ENCODE results near the gene KIF2A. TPM values are rescaled to one million over a fixed set of nuclear protein-coding genes. Genes with fewer than 3 reads are reported as not detected.

The KIF2A gene
- total RNA-seq, 1 experiment from 2014 or later = 42.9 TPM

DNA sequence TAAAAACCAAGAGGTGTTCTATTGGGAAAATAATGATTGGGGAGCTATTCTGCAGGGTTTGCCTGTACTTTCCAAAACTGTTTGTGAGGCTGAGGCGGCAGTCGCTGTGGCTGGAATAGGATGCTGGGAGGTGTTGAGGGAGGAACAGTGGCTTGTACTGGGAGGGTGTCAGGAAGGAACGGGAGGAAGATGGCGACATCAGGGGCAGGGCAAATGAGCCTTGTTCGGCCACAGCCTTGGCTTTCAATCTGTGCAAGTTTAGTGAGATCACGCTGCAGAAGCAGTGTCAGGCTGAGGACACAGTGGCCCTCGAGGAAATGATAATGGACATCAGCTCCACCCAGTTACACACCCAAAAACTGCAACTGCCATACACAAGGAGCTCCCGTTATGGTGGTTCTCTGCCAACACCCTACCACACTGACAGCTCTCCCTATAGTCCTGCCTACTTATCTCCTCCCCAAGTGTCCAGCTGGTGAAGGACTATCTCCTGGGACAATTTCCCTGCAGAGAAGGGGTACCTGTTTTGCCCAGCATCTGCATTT, 27.3 kb downstream of the KIF2A start:
- POLR2A ChIA-PET = no interaction called here
- no peaks in the 10 kb centered on the region for H4K20me1 ChIP-seq (ENCODE audit: insufficient read depth)
- H3K4me2 ChIP-seq (ENCODE audit: low read length) = no peak overlapping the region
- no peaks in the 10 kb centered on the region for H3K9me3 ChIP-seq (ENCODE audit: control insufficient read depth in 1 of 2, insufficient read depth in 1 of 2, low read depth in 1 of 2, low read length in 2 of 2)
- intact Hi-C loops (cut with micrococcal nuclease) = no loop called here
- H3K9me2 ChIP-seq (ENCODE audit: insufficient read depth) = no peaks in the 10 kb centered on the region
- H3K27me3 ChIP-seq (ENCODE audit: insufficient read depth, low read length) = no peaks in the 10 kb centered on the region
- RAD21 ChIA-PET (ENCODE audit: low non-redundant PET in 1 of 2, low total read pairs in 2 of 2, uncharacterized antibody in 2 of 2, unreplicated experiment in 2 of 2) = no interaction called here
- H3K79me2 ChIP-seq (ENCODE audit: insufficient read depth, low read length) = peaks cover 69% of the 10 kb centered on the region
- TF ChIP-seq, protein P1, sequence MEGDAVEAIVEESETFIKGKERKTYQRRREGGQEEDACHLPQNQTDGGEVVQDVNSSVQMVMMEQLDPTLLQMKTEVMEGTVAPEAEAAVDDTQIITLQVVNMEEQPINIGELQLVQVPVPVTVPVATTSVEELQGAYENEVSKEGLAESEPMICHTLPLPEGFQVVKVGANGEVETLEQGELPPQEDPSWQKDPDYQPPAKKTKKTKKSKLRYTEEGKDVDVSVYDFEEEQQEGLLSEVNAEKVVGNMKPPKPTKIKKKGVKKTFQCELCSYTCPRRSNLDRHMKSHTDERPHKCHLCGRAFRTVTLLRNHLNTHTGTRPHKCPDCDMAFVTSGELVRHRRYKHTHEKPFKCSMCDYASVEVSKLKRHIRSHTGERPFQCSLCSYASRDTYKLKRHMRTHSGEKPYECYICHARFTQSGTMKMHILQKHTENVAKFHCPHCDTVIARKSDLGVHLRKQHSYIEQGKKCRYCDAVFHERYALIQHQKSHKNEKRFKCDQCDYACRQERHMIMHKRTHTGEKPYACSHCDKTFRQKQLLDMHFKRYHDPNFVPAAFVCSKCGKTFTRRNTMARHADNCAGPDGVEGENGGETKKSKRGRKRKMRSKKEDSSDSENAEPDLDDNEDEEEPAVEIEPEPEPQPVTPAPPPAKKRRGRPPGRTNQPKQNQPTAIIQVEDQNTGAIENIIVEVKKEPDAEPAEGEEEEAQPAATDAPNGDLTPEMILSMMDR (IDR thresholded peaks at IDR 0.05 in 2 of 3, conservative IDR thresholded peaks at IDR 0.05 in 1 of 3; ENCODE audit: borderline replicate concordance in 1 of 3, insufficient read depth in 1 of 3, low read depth in 2 of 3, low read length in 2 of 3) = no peak
- TF ChIP-seq EZH2phosphoT487 (IDR thresholded peaks at IDR 0.05; ENCODE audit: borderline replicate concordance) (no peak), ZFX (IDR thresholded peaks at IDR 0.05) (no peak), POLR2AphosphoS5 (IDR thresholded peaks at IDR 0.05; ENCODE audit: low read depth, low read length) (no peak), JUND (IDR thresholded peaks at IDR 0.05) (no peak), CBX3 (IDR thresholded peaks at IDR 0.05; ENCODE audit: low read depth) (no peak)
- TF ChIP-seq, protein P2, sequence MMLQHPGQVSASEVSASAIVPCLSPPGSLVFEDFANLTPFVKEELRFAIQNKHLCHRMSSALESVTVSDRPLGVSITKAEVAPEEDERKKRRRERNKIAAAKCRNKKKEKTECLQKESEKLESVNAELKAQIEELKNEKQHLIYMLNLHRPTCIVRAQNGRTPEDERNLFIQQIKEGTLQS (IDR thresholded peaks at IDR 0.05) = no peak
- TF ChIP-seq, protein P3, sequence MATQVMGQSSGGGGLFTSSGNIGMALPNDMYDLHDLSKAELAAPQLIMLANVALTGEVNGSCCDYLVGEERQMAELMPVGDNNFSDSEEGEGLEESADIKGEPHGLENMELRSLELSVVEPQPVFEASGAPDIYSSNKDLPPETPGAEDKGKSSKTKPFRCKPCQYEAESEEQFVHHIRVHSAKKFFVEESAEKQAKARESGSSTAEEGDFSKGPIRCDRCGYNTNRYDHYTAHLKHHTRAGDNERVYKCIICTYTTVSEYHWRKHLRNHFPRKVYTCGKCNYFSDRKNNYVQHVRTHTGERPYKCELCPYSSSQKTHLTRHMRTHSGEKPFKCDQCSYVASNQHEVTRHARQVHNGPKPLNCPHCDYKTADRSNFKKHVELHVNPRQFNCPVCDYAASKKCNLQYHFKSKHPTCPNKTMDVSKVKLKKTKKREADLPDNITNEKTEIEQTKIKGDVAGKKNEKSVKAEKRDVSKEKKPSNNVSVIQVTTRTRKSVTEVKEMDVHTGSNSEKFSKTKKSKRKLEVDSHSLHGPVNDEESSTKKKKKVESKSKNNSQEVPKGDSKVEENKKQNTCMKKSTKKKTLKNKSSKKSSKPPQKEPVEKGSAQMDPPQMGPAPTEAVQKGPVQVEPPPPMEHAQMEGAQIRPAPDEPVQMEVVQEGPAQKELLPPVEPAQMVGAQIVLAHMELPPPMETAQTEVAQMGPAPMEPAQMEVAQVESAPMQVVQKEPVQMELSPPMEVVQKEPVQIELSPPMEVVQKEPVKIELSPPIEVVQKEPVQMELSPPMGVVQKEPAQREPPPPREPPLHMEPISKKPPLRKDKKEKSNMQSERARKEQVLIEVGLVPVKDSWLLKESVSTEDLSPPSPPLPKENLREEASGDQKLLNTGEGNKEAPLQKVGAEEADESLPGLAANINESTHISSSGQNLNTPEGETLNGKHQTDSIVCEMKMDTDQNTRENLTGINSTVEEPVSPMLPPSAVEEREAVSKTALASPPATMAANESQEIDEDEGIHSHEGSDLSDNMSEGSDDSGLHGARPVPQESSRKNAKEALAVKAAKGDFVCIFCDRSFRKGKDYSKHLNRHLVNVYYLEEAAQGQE (IDR thresholded peaks at IDR 0.05; ENCODE audit: low read depth) = no peak
- TF ChIP-seq, protein P4, sequence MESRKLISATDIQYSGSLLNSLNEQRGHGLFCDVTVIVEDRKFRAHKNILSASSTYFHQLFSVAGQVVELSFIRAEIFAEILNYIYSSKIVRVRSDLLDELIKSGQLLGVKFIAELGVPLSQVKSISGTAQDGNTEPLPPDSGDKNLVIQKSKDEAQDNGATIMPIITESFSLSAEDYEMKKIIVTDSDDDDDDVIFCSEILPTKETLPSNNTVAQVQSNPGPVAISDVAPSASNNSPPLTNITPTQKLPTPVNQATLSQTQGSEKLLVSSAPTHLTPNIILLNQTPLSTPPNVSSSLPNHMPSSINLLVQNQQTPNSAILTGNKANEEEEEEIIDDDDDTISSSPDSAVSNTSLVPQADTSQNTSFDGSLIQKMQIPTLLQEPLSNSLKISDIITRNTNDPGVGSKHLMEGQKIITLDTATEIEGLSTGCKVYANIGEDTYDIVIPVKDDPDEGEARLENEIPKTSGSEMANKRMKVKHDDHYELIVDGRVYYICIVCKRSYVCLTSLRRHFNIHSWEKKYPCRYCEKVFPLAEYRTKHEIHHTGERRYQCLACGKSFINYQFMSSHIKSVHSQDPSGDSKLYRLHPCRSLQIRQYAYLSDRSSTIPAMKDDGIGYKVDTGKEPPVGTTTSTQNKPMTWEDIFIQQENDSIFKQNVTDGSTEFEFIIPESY (IDR thresholded peaks at IDR 0.05; ENCODE audit: extremely low read depth, insufficient replicate concordance, low read length) = no peak
- no peaks in the 10 kb centered on the region for H3K36me3 ChIP-seq (ENCODE audit: control insufficient read depth in 1 of 2, insufficient read depth in 2 of 2, low read length in 2 of 2)
- H3K4me1 ChIP-seq (ENCODE audit: control insufficient read depth in 1 of 2, insufficient read depth in 2 of 2, low read length in 2 of 2) = no peaks in the 10 kb centered on the region
- no peak overlapping the region for H2AFZ ChIP-seq (ENCODE audit: low read depth, low read length, poor library complexity, severe bottlenecking)
- H3K27ac ChIP-seq (ENCODE audit: low read depth, low read length) = no peak overlapping the region
- ATAC-seq (no peak), DNase-seq (ENCODE audit: low read depth, low spot score) (no peak)
- H3K4me3 ChIP-seq (replicated peaks in 1 of 2; ENCODE audit: low read depth in 1 of 2, low read length in 2 of 2) = no peak overlapping the region
- no TSS peak for BruUV-seq (replicated peaks)
- CTCF ChIA-PET = no interaction called here
- H3K9ac ChIP-seq (ENCODE audit: low read length) = no peak overlapping the region

All from HCT116 (cell line).